ENCODE measurements around the gene SLC26A2. TPM values are rescaled to one million over a fixed set of nuclear protein-coding genes. Genes with fewer than 3 reads are reported as not detected.

Gene SLC26A2
- total RNA-seq, 5 donors from 2014 or later (not counting 1 experiment from before 2014, with no cell fraction given) = 5.2 to 11.0 (median 10.0) TPM

DNA sequence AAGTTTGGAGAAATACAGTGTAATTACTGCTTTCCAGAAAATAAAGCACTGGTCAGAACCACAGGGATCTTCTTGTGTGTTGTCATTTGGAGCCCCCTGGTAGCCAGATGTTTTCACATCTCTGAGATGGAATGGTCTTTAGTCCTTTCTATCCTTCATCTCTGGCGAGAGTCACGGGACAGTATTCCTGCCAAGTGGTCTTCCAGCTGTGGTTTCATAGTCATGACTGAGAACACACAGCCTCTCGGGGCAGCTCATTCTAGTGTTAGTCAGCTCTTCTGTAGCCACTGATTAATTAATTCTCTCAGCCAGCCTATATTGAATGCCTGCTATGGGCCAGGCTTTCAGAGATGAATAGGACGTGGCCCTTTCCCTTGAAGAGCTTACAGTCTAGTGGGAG, 74.1 kb downstream of the SLC26A2 start:
- H3K36me3 ChIP-seq (ENCODE audit: control insufficient read depth in 2 of 2, extremely low read depth in 1 of 2, insufficient read depth in 1 of 2, low read length in 1 of 2) = peaks cover 7 to 96% of the 10 kb centered on the region in 2 donors
- H3K9me3 ChIP-seq = no peaks in the 10 kb centered on the region
- Mint-ChIP-seq H3K27ac (no peak overlapping the region), H3K4me1 (peaks cover 0 to 5% (median 2%) of the 10 kb centered on the region in 3 donors), H3K27me3 (no peaks in the 10 kb centered on the region), H3K36me3 (peaks cover 78% of the 10 kb centered on the region), H3K4me3 (no peak overlapping the region), H3K9me3 (no peaks in the 10 kb centered on the region)
- DNase-seq (no peak), ATAC-seq (replicated peaks in 1 of 4) (no peak)
- no peaks in the 10 kb centered on the region for H3K27me3 ChIP-seq (replicated peaks in 1 of 2; ENCODE audit: control insufficient read depth in 2 of 2, extremely low read depth in 1 of 2, insufficient read depth in 2 of 2, low read length in 1 of 2)
- H3K4me3 ChIP-seq (ENCODE audit: control insufficient read depth in 1 of 2, extremely low read depth in 1 of 2, low read length in 1 of 2) = no peak overlapping the region
- WGBS (ENCODE audit: insufficient coverage) = 94% methylated on average over 3 of the region's 4 CpGs
- POLR2A ChIA-PET = no interaction called here
- no peaks in the 10 kb centered on the region for H3K4me1 ChIP-seq (ENCODE audit: control insufficient read depth in 1 of 2, extremely low read depth in 1 of 2, insufficient read depth in 2 of 2, low read length in 2 of 2)
- no peak overlapping the region for H3K27ac ChIP-seq (ENCODE audit: low read length)
- CTCF ChIA-PET = no interaction called here

GRCh38 chr5:150035139-150035895, 74.8 kb downstream of the SLC26A2 start:
- CTCF ChIA-PET = no interaction called here
- no peak overlapping the region for H3K27ac ChIP-seq (ENCODE audit: low read length)
- H3K4me1 ChIP-seq (ENCODE audit: control insufficient read depth in 1 of 2, extremely low read depth in 1 of 2, insufficient read depth in 2 of 2, low read length in 2 of 2) = no peaks in the 10 kb centered on the region
- Mint-ChIP-seq H3K36me3 (peaks cover 80% of the 10 kb centered on the region), H3K27ac (no peak overlapping the region), H3K4me3 (no peak overlapping the region), H3K9me3 (no peaks in the 10 kb centered on the region), H3K27me3 (no peaks in the 10 kb centered on the region), H3K4me1 (peaks cover 0 to 5% (median 2%) of the 10 kb centered on the region in 3 donors)
- no peak overlapping the region for H3K4me3 ChIP-seq (ENCODE audit: control insufficient read depth in 1 of 2, extremely low read depth in 1 of 2, low read length in 1 of 2)
- no peaks in the 10 kb centered on the region for H3K9me3 ChIP-seq
- peaks cover 7 to 97% of the 10 kb centered on the region in 2 donors for H3K36me3 ChIP-seq (ENCODE audit: control insufficient read depth in 2 of 2, extremely low read depth in 1 of 2, insufficient read depth in 1 of 2, low read length in 1 of 2)
- 100% methylated on average over 2 of the region's 7 CpGs for WGBS (ENCODE audit: insufficient coverage)
- POLR2A ChIA-PET = interaction anchor here in 1 of 2 donors (0.5 kb wide), 1 partner anchor 33 kb away, joined by 3 read pairs; no protein-coding TSS in a partner anchor
- ATAC-seq (replicated peaks in 1 of 4) = no peak
- no peak for DNase-seq
- H3K27me3 ChIP-seq (replicated peaks in 1 of 2; ENCODE audit: control insufficient read depth in 2 of 2, extremely low read depth in 1 of 2, insufficient read depth in 2 of 2, low read length in 1 of 2) = no peaks in the 10 kb centered on the region

DNA sequence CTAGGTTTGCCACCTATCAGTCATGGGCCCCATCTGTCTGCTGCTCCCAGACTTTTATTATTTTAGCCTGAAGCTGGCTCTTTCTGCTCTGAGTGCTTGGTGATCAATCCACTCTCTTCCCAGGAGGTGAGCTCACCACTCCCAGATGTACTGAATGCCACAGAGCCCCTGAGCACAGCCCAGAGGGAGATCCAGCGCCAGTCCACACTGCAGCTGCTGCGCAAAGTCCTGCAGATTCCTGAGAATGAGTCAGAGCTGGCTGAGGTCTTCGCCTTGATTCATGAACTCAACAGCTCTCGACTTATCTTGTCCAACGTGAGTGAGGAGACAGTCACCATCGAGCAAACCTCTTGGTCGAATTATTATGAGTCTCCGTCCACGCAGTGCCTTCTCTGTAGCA, 76.0 kb downstream of the SLC26A2 start:
- 96% methylated on average over 7 of the region's 9 CpGs for WGBS (ENCODE audit: insufficient coverage)
- no peaks in the 10 kb centered on the region for H3K27me3 Mint-ChIP-seq
- Histone ChIP-seq H3K4me3 (ENCODE audit: control insufficient read depth in 1 of 2, extremely low read depth in 1 of 2, low read length in 1 of 2) (no peak overlapping the region), H3K27ac (ENCODE audit: low read length) (no peak overlapping the region), H3K36me3 (ENCODE audit: control insufficient read depth in 2 of 2, extremely low read depth in 1 of 2, insufficient read depth in 1 of 2, low read length in 1 of 2) (peaks cover 7 to 97% of the 10 kb centered on the region in 2 donors), H3K4me1 (ENCODE audit: control insufficient read depth in 1 of 2, extremely low read depth in 1 of 2, insufficient read depth in 2 of 2, low read length in 2 of 2) (no peaks in the 10 kb centered on the region), H3K27me3 (replicated peaks in 1 of 2; ENCODE audit: control insufficient read depth in 2 of 2, extremely low read depth in 1 of 2, insufficient read depth in 2 of 2, low read length in 1 of 2) (no peaks in the 10 kb centered on the region), H3K9me3 (no peaks in the 10 kb centered on the region)
- no peak overlapping the region for H3K4me3 Mint-ChIP-seq
- no peak overlapping the region for H3K27ac Mint-ChIP-seq
- peaks cover 82% of the 10 kb centered on the region for H3K36me3 Mint-ChIP-seq
- CTCF ChIA-PET = no interaction called here
- no peak for DNase-seq
- peaks cover 0 to 5% (median 2%) of the 10 kb centered on the region in 3 donors for H3K4me1 Mint-ChIP-seq
- no peaks in the 10 kb centered on the region for H3K9me3 Mint-ChIP-seq
- POLR2A ChIA-PET = no interaction called here
- no peak for ATAC-seq (replicated peaks in 1 of 4)

Other genes with a start within 250 kb of the SLC26A2 start
- gene PPARGC1B, start 230.4 kb upstream of the SLC26A2 start, total RNA-seq = 1 to 10 TPM; 4.3 to 6.0 (median 5.8) TPM
- not detected for gene PDE6A, start 16.0 kb upstream of the SLC26A2 start, total RNA-seq
- 1 to 10 TPM; 1.7 to 4.5 (median 4.0) TPM for gene TIGD6, start 39.9 kb downstream of the SLC26A2 start, total RNA-seq
- 10 to 100 TPM; 28.9 to 35.2 (median 30.9) TPM for gene HMGXB3, start 40.0 kb downstream of the SLC26A2 start, total RNA-seq
- gene CSF1R, start 125.8 kb downstream of the SLC26A2 start, total RNA-seq = under 1 TPM in 4 of 5 donors, not detected in 1; 0.36 to 0.95 (median 0.58) TPM
- gene PDGFRB, start 195.1 kb downstream of the SLC26A2 start, total RNA-seq = 1 to 10 TPM in 3 of 5 donors, under 1 TPM in 2; 0.32 to 3.6 (median 1.6) TPM
- under 1 TPM in 1 of 5 donors, not detected in 4; 0.23 TPM for gene CDX1, start 206.0 kb downstream of the SLC26A2 start, total RNA-seq
- not detected for gene SLC6A7, start 229.3 kb downstream of the SLC26A2 start, total RNA-seq